Ovary (tissue), 3 donors: ENCODE data around the gene APEX1.

Source experiments
- POLR2A ChIP-seq: fragments of 450-650 bp; IDR thresholded peaks from one replicate; pipeline ENCODE4 v1.6.1; 2017; ENCODE audit warnings: antibody characterized with exemption, mild to moderate bottlenecking, moderate library complexity
- TF ChIP-seq, protein P1 (sequence below), 3 donors: fragments of 450-650 bp in 2 of 3; fragments of 200-600 bp in 1 of 3; IDR thresholded peaks; one replicate each; pipeline versions ENCODE4 v1.5.1 to v1.8.0; 2016 to 2022; ENCODE audit warnings: antibody characterized with exemption in 3 of 3, mild to moderate bottlenecking in 1 of 3
- donor health status: DM: no; HTN: no; CAD: no.

DNA sequence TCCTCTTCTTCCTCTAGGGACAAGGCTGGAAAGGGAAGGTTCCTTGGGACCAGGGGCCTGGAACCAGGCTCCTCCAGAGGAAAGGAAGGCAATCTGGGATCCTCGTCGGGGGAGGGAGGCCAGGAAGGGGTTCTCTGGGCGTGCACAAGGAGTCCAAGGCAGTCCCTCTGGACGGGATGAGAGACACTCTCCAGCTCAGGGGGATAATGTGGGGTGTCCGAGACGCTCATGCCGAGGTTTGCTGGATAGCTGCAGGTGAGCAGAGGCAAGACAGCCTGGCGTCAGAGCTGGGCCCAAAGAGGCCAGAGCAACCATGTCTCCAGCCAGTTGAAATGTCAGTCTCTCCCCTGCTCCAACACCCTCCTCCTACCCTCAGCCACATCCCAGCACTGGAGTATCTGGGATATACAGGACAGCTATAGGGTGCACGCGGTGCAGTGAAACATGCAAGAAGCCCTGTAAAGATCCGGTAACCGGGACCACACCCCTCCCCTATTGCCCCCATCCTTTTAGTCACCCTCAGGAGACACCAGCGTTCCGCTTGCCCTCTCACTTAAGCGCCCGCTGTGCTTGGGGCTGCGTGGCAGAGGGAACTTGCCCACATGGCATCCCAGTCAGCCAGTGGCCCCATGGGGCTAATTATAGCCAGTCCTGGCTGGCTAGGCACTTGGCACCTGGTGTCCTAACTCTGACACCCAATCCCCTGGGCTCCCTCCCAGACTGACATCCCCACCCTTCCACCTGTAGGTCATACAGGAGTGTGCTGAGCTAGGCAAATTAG, 19.3 kb upstream of the APEX1 start, which contains the start of gene KLHL33:
- TF ChIP-seq, protein P1, sequence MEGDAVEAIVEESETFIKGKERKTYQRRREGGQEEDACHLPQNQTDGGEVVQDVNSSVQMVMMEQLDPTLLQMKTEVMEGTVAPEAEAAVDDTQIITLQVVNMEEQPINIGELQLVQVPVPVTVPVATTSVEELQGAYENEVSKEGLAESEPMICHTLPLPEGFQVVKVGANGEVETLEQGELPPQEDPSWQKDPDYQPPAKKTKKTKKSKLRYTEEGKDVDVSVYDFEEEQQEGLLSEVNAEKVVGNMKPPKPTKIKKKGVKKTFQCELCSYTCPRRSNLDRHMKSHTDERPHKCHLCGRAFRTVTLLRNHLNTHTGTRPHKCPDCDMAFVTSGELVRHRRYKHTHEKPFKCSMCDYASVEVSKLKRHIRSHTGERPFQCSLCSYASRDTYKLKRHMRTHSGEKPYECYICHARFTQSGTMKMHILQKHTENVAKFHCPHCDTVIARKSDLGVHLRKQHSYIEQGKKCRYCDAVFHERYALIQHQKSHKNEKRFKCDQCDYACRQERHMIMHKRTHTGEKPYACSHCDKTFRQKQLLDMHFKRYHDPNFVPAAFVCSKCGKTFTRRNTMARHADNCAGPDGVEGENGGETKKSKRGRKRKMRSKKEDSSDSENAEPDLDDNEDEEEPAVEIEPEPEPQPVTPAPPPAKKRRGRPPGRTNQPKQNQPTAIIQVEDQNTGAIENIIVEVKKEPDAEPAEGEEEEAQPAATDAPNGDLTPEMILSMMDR (IDR thresholded peaks at IDR 0.05): no peak
- no peak for TF ChIP-seq POLR2A
